ENCODE data around the gene CLBA1. TPM values are rescaled to one million over a fixed set of nuclear protein-coding genes. Genes with fewer than 3 reads are reported as not detected.
"Not testable (repeated sequence)": the region's sequence is repeated elsewhere in the genome, so short reads cannot be mapped to it uniquely, and the experiment has no call there.

The CLBA1 gene
- total and polyA plus RNA-seq, 12 donors = 6.3 to 22.5 (median 9.5) TPM

GRCh38 chr14:105034315-105035039 lies 48.9 kb downstream of the CLBA1 start:
- intact Hi-C loops (cut with DNase I) = no loop called here
- no peaks in the 10 kb centered on the region for H3K36me3 ChIP-seq (replicated peaks in 1 of 2)
- 74 to 81% (median 78%) methylated on average over 17 of the region's 17 CpGs for WGBS, 4 donors
- no peak for TF ChIP-seq POLR2A (IDR thresholded peaks at IDR 0.05)
- H3K9me3 ChIP-seq (replicated peaks in 1 of 3) = no peaks in the 10 kb centered on the region
- peaks cover 0 to 7% of the 10 kb centered on the region in 2 donors for H3K4me1 ChIP-seq (replicated peaks in 1 of 2)
- DNase-seq = no peak
- no peak overlapping the region for H3K27ac ChIP-seq
- no peaks in the 10 kb centered on the region for H3K27me3 ChIP-seq
- no peak overlapping the region for H3K4me3 ChIP-seq

GRCh38 chr14:105035616-105036015 lies 50.0 kb downstream of the CLBA1 start:
- DNase-seq; H3K36me3 ChIP-seq (replicated peaks in 1 of 2); H3K4me3 ChIP-seq; intact Hi-C loops (cut with DNase I); H3K4me1 ChIP-seq (replicated peaks in 1 of 2); H3K27me3 ChIP-seq; H3K9me3 ChIP-seq (replicated peaks in 1 of 3); H3K27ac ChIP-seq: not testable (repeated sequence)
- 73 to 86% (median 82%) methylated on average over 2 of the region's 2 CpGs for WGBS, 4 donors

GRCh38 chr14:105039458-105040205 lies 54.0 kb downstream of the CLBA1 start:
- no peaks in the 10 kb centered on the region for H3K36me3 ChIP-seq (replicated peaks in 1 of 2)
- DNase-seq = no peak
- no peaks in the 10 kb centered on the region for H3K9me3 ChIP-seq (replicated peaks in 1 of 3)
- no peak overlapping the region for H3K4me3 ChIP-seq
- intact Hi-C loops (cut with DNase I) = no loop called here
- H3K27ac ChIP-seq = no peak overlapping the region
- TF ChIP-seq CTCF (IDR thresholded peaks at IDR 0.05) (no peak), POLR2A (IDR thresholded peaks at IDR 0.05) (no peak)
- H3K27me3 ChIP-seq = no peaks in the 10 kb centered on the region
- WGBS, 4 donors = 71 to 79% (median 78%) methylated on average over 13 to 14 of the region's 14 CpGs
- H3K4me1 ChIP-seq (replicated peaks in 1 of 2) = no peaks in the 10 kb centered on the region

- 75 to 82% (median 79%) methylated on average over 25 to 28 of the region's 28 CpGs for WGBS, 4 donors
- no peak overlapping the region for H3K4me3 ChIP-seq
- intact Hi-C loops (cut with DNase I) = no loop called here
- H3K36me3 ChIP-seq (replicated peaks in 1 of 2) = no peaks in the 10 kb centered on the region
- no peaks in the 10 kb centered on the region for H3K27me3 ChIP-seq
- no peak for TF ChIP-seq CTCF (IDR thresholded peaks at IDR 0.05)
- TF ChIP-seq POLR2A (IDR thresholded peaks at IDR 0.05) = no peak
- no peak for DNase-seq
- H3K4me1 ChIP-seq (replicated peaks in 1 of 2) = no peaks in the 10 kb centered on the region
- H3K27ac ChIP-seq = no peak overlapping the region
- no peaks in the 10 kb centered on the region for H3K9me3 ChIP-seq (replicated peaks in 1 of 3)
Observed at GRCh38 chr14:105041841-105042765, 56.5 kb downstream of the CLBA1 start.

- intact Hi-C loops (cut with DNase I) = no loop called here
- no peak overlapping the region for H3K4me3 ChIP-seq
- DNase-seq = no peak
- no peak overlapping the region for H3K27ac ChIP-seq
- no peaks in the 10 kb centered on the region for H3K4me1 ChIP-seq (replicated peaks in 1 of 2)
- WGBS, 4 donors = 89 to 97% (median 90%) methylated on average over 11 to 17 of the region's 17 CpGs
- no peaks in the 10 kb centered on the region for H3K9me3 ChIP-seq (replicated peaks in 1 of 3)
- no peak for TF ChIP-seq CTCF (IDR thresholded peaks at IDR 0.05)
- no peak for TF ChIP-seq POLR2A (IDR thresholded peaks at IDR 0.05)
- no peaks in the 10 kb centered on the region for H3K27me3 ChIP-seq
- no peaks in the 10 kb centered on the region for H3K36me3 ChIP-seq (replicated peaks in 1 of 2)
Observed at GRCh38 chr14:105042813-105043212, 57.2 kb downstream of the CLBA1 start.
